Upper lobe of left lung (tissue), 6 donors: ENCODE results near the gene FAM184B. TPM values are rescaled to one million over a fixed set of nuclear protein-coding genes. Genes with fewer than 3 reads are reported as not detected.

Experiments
- ATAC-seq, 2 donors: fragments of 200-7000 bp; cut with Tn5 transposase; one replicate each; pipeline ENCODE4 v1.9.1; 2022; ENCODE audit warnings: mild to moderate bottlenecking in 2 of 2, moderate library complexity in 2 of 2; ENCODE audit not compliant: low FRiP score in 2 of 2
- DNase-seq, 2 donors: peaks; one replicate each; pipeline ENCODE4 v3.0.0-alpha.2; 2019 to 2020
- H3K27ac ChIP-seq, 4 donors: fragments of 200-600 bp; sonication (generic); one replicate each; pipeline ENCODE4 v1.5.1; 2016 to 2019
- H3K27me3 ChIP-seq, 4 donors: fragments of 200-600 bp; sonication (generic); one replicate each; pipeline ENCODE4 v1.5.1; 2017 to 2019
- H3K36me3 ChIP-seq, 4 donors: fragments of 200-600 bp; sonication (generic); one replicate each; pipeline ENCODE4 v1.5.1; 2016 to 2019
- H3K4me1 ChIP-seq, 4 donors: fragments of 200-600 bp; sonication (generic); one replicate each; pipeline ENCODE4 v1.5.1; 2018 to 2019
- H3K4me3 ChIP-seq, 4 donors: fragments of 200-600 bp; sonication (generic); one replicate each; pipeline ENCODE4 v1.5.1; 2017 to 2019; ENCODE audit warnings: mild to moderate bottlenecking in 2 of 4, moderate library complexity in 1 of 4
- H3K9me3 ChIP-seq, 4 donors: fragments of 200-600 bp; sonication (generic); one replicate each; pipeline ENCODE4 v1.5.1; 2018 to 2019
- EP300 ChIP-seq, 4 donors: sonication (generic); formaldehyde crosslinking; IDR thresholded peaks; one replicate each; pipeline ENCODE4 v1.5.1; 2017; ENCODE audit warnings: antibody characterized with exemption in 4 of 4, control low read depth in 2 of 4
- POLR2A ChIP-seq, 4 donors: fragments of 450-650 bp; IDR thresholded peaks; one replicate each; pipeline ENCODE4 v1.5.1; 2016 to 2017; ENCODE audit warnings: antibody characterized with exemption in 4 of 4, mild to moderate bottlenecking in 2 of 4
- POLR2AphosphoS5 ChIP-seq, 2 donors: sonication (generic); formaldehyde crosslinking; IDR thresholded peaks; one replicate each; pipeline ENCODE4 v1.5.1; 2017; ENCODE audit warnings: antibody characterized with exemption in 2 of 2
- WGBS, 2 donors: methylation state at CpG; one replicate each; pipeline ENCODE4 v1.1.5; 2017 to 2018; 5-methylcytosine and 5-hydroxymethylcytosine counted together
- total RNA-seq, 6 donors: library from RNA; depleted of rRNA in 4 of 6; stranded (reverse); fragments of >200 nt in 4 of 6; gene quantifications; one replicate each; pipeline versions ENCODE4 v1.1.0 to v1.2.1, GENCODE V29; 2016 to 2021
- TF ChIP-seq, protein P1 (sequence below), 6 experiments: fragments of 450-650 bp in 4 of 6; fragments of 200-600 bp in 2 of 6; sonication (generic) in 2 of 6; IDR thresholded peaks; one replicate each; pipeline ENCODE4 v1.5.1; 2016 to 2019; ENCODE audit warnings: antibody characterized with exemption in 6 of 6
- donor health status: DM: no; HTN: no; CAD: no; lungs with moderate emphysema.
- donor health status: DM: no; HTN: yes; CAD: no; lungs with severe emphysema.

FAM184B gene
- total RNA-seq, 6 donors from 2014 or later = 0.13 to 1.0 (median 0.34) TPM

DNA sequence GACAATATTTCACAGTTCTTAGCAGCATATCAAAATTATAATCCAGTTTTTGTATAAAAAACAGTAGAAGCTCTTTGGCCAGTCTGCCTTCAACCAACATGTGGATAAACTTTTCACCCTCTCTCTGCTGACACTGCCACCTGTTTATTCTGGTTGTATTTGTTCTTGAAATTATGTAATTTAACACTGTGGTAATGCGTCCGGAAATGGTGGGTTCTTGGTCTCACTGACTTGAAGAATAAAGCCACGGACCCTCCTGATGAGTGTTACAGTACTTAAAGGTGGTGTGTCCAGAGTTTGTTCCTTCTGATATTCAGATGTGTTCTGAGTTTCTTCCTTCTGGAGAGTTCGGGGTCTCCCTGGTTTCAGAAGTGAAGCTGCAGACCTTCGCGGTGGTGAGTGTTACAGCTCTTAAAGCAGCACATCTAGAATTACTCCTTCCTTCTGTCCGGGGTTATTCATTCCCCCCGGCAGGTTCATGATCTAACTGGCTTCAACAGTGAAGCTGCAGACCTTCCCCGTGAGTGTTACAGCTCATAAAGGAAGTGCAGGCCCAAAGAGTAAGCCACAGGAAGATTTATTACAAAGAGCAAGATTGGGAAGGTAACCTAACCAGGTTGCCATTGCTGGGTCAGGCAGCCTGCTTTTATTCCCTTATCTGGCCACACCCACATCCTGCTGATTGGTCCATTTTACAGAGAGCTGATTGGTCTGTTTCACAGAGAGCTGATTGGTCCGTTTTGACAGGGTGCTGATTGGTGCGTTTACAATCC, 15.7 kb downstream of the FAM184B start:
- H3K36me3 ChIP-seq = no peaks in the 10 kb centered on the region
- WGBS, 2 donors = 69 to 76% methylated on average over 11 of the region's 11 CpGs
- TF ChIP-seq EP300 (IDR thresholded peaks at IDR 0.05) = no peak
- no peak for TF ChIP-seq POLR2AphosphoS5 (IDR thresholded peaks at IDR 0.05)
- TF ChIP-seq, protein P1, sequence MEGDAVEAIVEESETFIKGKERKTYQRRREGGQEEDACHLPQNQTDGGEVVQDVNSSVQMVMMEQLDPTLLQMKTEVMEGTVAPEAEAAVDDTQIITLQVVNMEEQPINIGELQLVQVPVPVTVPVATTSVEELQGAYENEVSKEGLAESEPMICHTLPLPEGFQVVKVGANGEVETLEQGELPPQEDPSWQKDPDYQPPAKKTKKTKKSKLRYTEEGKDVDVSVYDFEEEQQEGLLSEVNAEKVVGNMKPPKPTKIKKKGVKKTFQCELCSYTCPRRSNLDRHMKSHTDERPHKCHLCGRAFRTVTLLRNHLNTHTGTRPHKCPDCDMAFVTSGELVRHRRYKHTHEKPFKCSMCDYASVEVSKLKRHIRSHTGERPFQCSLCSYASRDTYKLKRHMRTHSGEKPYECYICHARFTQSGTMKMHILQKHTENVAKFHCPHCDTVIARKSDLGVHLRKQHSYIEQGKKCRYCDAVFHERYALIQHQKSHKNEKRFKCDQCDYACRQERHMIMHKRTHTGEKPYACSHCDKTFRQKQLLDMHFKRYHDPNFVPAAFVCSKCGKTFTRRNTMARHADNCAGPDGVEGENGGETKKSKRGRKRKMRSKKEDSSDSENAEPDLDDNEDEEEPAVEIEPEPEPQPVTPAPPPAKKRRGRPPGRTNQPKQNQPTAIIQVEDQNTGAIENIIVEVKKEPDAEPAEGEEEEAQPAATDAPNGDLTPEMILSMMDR (IDR thresholded peaks at IDR 0.05) = no peak
- no peak for TF ChIP-seq POLR2A (IDR thresholded peaks at IDR 0.05)
- DNase-seq = no peak
- peaks cover 0 to 4% (median 0%) of the 10 kb centered on the region in 4 donors for H3K4me1 ChIP-seq
- H3K9me3 ChIP-seq = peaks cover 0 to 7% (median 0%) of the 10 kb centered on the region in 4 donors
- ATAC-seq = no peak
- H3K4me3 ChIP-seq = no peak overlapping the region
- H3K27ac ChIP-seq = no peak overlapping the region
- no peaks in the 10 kb centered on the region for H3K27me3 ChIP-seq

DNA sequence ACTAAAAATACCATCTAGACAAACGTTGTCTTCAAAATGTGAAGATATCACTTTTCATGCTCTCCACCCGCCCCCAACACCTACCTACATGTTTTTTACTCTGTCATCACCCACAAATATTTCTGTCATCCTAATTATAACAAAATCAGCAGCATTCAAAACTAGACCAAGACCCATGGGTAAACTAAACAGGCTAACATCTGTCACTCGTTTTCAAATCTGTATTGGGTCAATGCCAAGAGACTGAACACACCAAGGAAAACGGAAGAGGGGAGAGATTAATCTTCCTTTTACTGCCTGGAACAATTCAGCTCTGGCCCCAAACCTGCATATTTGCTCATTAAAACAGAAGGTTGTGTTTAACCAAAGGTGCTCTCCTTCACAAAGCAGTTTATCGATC, 17.5 kb downstream of the FAM184B start:
- H3K9me3 ChIP-seq = peaks cover 0 to 7% (median 0%) of the 10 kb centered on the region in 4 donors
- DNase-seq = no peak
- 44 to 68% methylated on average over 5 of the region's 5 CpGs for WGBS, 2 donors
- H3K4me1 ChIP-seq = no peaks in the 10 kb centered on the region
- TF ChIP-seq POLR2AphosphoS5 (IDR thresholded peaks at IDR 0.05) (no peak), POLR2A (IDR thresholded peaks at IDR 0.05) (no peak), EP300 (IDR thresholded peaks at IDR 0.05) (no peak)
- TF ChIP-seq, protein P1 (IDR thresholded peaks at IDR 0.05) = no peak
- H3K4me3 ChIP-seq = no peak overlapping the region
- no peak for ATAC-seq
- H3K27me3 ChIP-seq = no peaks in the 10 kb centered on the region
- H3K36me3 ChIP-seq = no peaks in the 10 kb centered on the region
- no peak overlapping the region for H3K27ac ChIP-seq

DNA sequence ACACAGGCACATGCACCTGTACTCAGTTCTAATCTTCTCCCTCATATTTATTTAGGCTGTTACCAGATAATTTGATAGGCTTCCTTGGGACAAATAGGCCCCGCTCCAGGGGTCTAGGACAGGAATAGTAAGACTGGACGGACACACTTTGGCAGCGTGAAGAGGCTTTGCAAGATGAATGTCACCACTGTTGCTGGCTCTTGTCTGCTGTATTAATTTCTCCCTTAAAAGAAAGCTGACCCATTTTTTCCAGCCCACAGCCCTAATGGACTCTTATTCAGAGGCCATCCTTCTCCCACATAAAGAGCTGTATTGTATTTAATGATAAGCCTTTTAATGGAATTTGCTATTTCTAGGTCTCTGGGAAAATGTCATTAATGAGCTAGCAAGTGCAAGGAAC, 18.0 kb downstream of the FAM184B start:
- Histone ChIP-seq H3K27ac (no peak overlapping the region), H3K4me1 (no peaks in the 10 kb centered on the region), H3K36me3 (no peaks in the 10 kb centered on the region), H3K9me3 (peaks cover 0 to 7% (median 0%) of the 10 kb centered on the region in 4 donors), H3K27me3 (no peaks in the 10 kb centered on the region), H3K4me3 (no peak overlapping the region)
- ATAC-seq (no peak), DNase-seq (no peak)
- 96% methylated on average over 3 of the region's 3 CpGs for WGBS, 2 donors
- TF ChIP-seq EP300 (IDR thresholded peaks at IDR 0.05) = no peak
- no peak for TF ChIP-seq POLR2AphosphoS5 (IDR thresholded peaks at IDR 0.05)
- TF ChIP-seq POLR2A (IDR thresholded peaks at IDR 0.05) = no peak
- TF ChIP-seq, protein P1 (IDR thresholded peaks at IDR 0.05) = no peak

DNA sequence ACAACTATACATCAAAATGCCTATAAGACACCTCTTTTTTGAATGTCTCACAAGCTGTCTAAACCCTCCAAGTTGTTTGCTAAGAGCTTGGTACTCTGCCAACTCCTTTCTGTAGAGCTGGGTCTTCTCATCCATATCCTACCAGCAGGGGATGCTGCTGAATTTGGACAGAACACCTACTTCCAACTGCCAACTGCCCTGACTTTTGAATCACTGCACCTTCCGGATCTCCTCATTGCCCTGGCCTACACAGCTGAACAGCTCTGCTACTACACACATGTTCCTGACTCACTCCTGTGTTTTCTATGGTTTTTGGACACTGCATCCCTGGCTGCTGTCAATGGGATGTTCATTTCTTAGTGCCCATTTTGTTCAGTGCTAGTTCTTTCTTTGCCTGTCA, 18.7 kb downstream of the FAM184B start:
- Histone ChIP-seq H3K4me1 (no peaks in the 10 kb centered on the region), H3K4me3 (no peak overlapping the region), H3K27me3 (no peaks in the 10 kb centered on the region), H3K9me3 (peaks cover 0 to 7% (median 0%) of the 10 kb centered on the region in 4 donors), H3K36me3 (no peaks in the 10 kb centered on the region), H3K27ac (no peak overlapping the region)
- no peak for TF ChIP-seq EP300 (IDR thresholded peaks at IDR 0.05)
- TF ChIP-seq, protein P1 (IDR thresholded peaks at IDR 0.05) = peak in 3 of 6 experiments; percentile 41 to 42 (median 41)
- WGBS, 2 donors = 63 to 100% methylated on average over 1 of the region's 1 CpG
- DNase-seq = peak in 1 of 2 donors; percentile 32
- peak in 1 of 2 donors; percentile 56 for ATAC-seq

DNA sequence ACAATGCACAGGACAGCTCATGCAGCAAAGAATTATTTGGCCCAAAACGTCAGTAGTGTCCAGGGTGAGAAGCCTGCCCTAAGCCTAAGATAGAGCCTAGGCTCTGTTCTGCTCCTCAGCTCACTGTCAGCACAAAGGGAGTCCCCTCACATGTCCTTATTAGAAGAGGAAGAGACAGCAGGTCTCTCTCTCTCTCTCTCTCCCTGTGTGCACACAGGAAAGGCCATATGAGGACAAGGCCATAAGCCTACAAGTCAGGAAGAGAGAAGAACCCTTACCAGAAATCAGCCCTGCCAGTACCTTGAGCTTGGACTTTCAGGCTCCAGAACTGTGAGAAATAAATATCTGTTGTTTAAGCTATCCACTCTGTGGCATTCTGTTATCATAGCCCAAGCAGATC, 20.4 kb downstream of the FAM184B start:
- Histone ChIP-seq H3K27ac (no peak overlapping the region), H3K27me3 (no peaks in the 10 kb centered on the region), H3K4me3 (no peak overlapping the region), H3K9me3 (no peaks in the 10 kb centered on the region), H3K4me1 (no peaks in the 10 kb centered on the region), H3K36me3 (no peaks in the 10 kb centered on the region)
- TF ChIP-seq POLR2A (IDR thresholded peaks at IDR 0.05) (no peak), POLR2AphosphoS5 (IDR thresholded peaks at IDR 0.05) (no peak), EP300 (IDR thresholded peaks at IDR 0.05) (no peak)
- TF ChIP-seq, protein P1 (IDR thresholded peaks at IDR 0.05) = no peak
- ATAC-seq (no peak), DNase-seq (no peak)
- WGBS, 2 donors = 55 to 67% methylated on average over 1 of the region's 1 CpG
